ENCODE data around the gene MRPL24.

DNA sequence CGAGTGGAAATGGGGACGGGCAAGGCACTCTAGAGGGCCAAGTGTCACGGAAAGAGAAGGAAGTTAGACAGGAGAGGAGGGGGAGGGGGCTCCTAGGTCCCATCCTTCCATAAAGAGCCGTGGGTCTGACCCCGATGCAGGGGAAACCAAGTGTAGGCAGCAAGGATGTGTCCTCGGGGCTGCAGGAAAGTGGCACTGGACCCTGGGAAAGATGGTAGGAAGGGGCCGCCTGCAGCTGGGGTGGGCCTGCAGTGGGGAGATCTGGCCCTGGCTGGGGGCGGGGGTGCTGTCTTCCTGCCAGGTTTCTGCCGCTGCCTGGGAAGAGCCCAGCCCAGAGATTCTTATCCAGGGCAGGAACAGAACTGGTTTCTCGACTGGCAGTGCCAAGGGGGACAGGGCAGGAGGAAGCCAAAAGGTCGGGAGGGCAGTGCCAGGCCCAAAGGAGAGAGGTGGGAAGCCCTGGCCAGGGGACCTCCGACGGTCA lies 48.4 kb downstream of the MRPL24 start:
- TF ChIP-seq GABPA (IDR thresholded peaks at IDR 0.05; ENCODE audit: low read depth) (no peak), POLR2AphosphoS5 (IDR thresholded peaks at IDR 0.05; ENCODE audit: low read depth) (no peak)
- TF ChIP-seq, protein P1, sequence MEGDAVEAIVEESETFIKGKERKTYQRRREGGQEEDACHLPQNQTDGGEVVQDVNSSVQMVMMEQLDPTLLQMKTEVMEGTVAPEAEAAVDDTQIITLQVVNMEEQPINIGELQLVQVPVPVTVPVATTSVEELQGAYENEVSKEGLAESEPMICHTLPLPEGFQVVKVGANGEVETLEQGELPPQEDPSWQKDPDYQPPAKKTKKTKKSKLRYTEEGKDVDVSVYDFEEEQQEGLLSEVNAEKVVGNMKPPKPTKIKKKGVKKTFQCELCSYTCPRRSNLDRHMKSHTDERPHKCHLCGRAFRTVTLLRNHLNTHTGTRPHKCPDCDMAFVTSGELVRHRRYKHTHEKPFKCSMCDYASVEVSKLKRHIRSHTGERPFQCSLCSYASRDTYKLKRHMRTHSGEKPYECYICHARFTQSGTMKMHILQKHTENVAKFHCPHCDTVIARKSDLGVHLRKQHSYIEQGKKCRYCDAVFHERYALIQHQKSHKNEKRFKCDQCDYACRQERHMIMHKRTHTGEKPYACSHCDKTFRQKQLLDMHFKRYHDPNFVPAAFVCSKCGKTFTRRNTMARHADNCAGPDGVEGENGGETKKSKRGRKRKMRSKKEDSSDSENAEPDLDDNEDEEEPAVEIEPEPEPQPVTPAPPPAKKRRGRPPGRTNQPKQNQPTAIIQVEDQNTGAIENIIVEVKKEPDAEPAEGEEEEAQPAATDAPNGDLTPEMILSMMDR (IDR thresholded peaks at IDR 0.05; ENCODE audit: insufficient read depth, low read length) = no peak

Data from HL-60 (cell line).